GM18951 (cell line): ENCODE results near the gene GSPT1.

Source experiments
- POLR2A ChIP-seq: IDR thresholded peaks from 4 replicates; pipeline ENCODE4 v1.6.1; 2011; ENCODE audit warnings: mild to moderate bottlenecking; ENCODE audit not compliant: insufficient read length, insufficient read depth; ENCODE audit errors: extremely low read depth
- in situ Hi-C: fragments of 300-500 bp; cut with MboI; formaldehyde crosslinking; loops from one replicate; pipeline ENCODE4 v1.12.0; 2022; ENCODE audit warnings: low sequenced_read_pairs, mixed read lengths, inconsistent platforms; ENCODE audit not compliant: unreplicated experiment

GSPT1 gene

GRCh38 chr16:11824362-11824761, 91.4 kb downstream of the GSPT1 start:
- in situ Hi-C loops, result loop anchor here (25.0 kb wide), 2 partner anchors 412 to 862 kb away; no protein-coding TSS in a partner anchor
- TF ChIP-seq POLR2A, result no peak

- in situ Hi-C loops, result loop anchor here (25.0 kb wide), 2 partner anchors 411 to 861 kb away; no protein-coding TSS in a partner anchor
These were observed 92.1 kb downstream of the GSPT1 start for GRCh38 chr16:11823645-11824044.

GRCh38 chr16:11819798-11820197, 96.0 kb downstream of the GSPT1 start:
- TF ChIP-seq POLR2A, result no peak
- in situ Hi-C loops, result loop anchor here (25.0 kb wide), 2 partner anchors 407 to 857 kb away; no protein-coding TSS in a partner anchor

- in situ Hi-C loops, result loop anchor here (25.0 kb wide), 2 partner anchors 407 to 857 kb away; no protein-coding TSS in a partner anchor
These were observed 96.8 kb downstream of the GSPT1 start for GRCh38 chr16:11818970-11819369.
